HepG2 (cell line): Measurements from ENCODE around the gene ELF2. TPM values are rescaled to one million over a fixed set of nuclear protein-coding genes. Genes with fewer than 3 reads are reported as not detected.

ENCODE experiments used
- ATAC-seq: fragments of 200-7000 bp; cut with Tn5 transposase; 3 replicates; pipeline ENCODE4 v1.9.1; 2020; ENCODE audit warnings: mild to moderate bottlenecking, moderate library complexity
- BruUV-seq: library from RNA; stranded (reverse); fragments of 400-500 nt; replicated peaks from 2 replicates; lab custom pipeline; 2021; lab: Mats Ljungman, UMichigan
- CTCF ChIA-PET: fragments of 300-600 bp; formaldehyde crosslinking; extraction: SDS; loops from one replicate; lab custom pipeline; 2021; ENCODE audit warnings: low total read pairs, inconsistent platforms, low intra/inter-chr PET ratio; lab: Yijun Ruan, JAX
- POLR2A ChIA-PET: fragments of 350-600 bp; sonication (Branson Sonifier 250); formaldehyde crosslinking; loops from one replicate; lab custom pipeline; 2020; ENCODE audit warnings: antibody characterized with exemption, inconsistent platforms; lab: Yijun Ruan, JAX
- DNase-seq: peaks from one replicate; pipeline ENCODE4 v3.0.0-alpha.2; 2015; ENCODE audit warnings: low spot score
- FAIRE-seq: peaks from 3 replicates; lab custom pipeline; 2011; peaks lifted over from hg19 to GRCh38; lab: Jason Lieb, UNC
- H2AFZ ChIP-seq: one replicate; pipeline ENCODE4 v1.6.1; 2011; ENCODE audit warnings: low read length, inconsistent platforms
- H3K27ac ChIP-seq: fragments of 300-600 bp; 3 replicates; pipeline ENCODE4 v1.8.0; 2011; ENCODE audit warnings: mixed run types, mild to moderate bottlenecking, mixed read lengths, low read length, inconsistent platforms; ENCODE audit not compliant: insufficient read depth; ENCODE audit errors: extremely low read length
- H3K27me3 ChIP-seq, 2 experiments: fragments of 200-600 bp in 1 of 2; 2 replicates in 1 of 2; 3 replicates in 1 of 2; pipeline versions ENCODE4 v1.6.0 to v1.8.0; 2011; ENCODE audit warnings: low read length in 2 of 2, mild to moderate bottlenecking in 2 of 2, moderate library complexity in 2 of 2, inconsistent platforms in 1 of 2; ENCODE audit not compliant: insufficient read depth in 2 of 2, control insufficient read depth in 1 of 2
- H3K36me3 ChIP-seq, 2 experiments: fragments of 200-600 bp in 1 of 2; replicated peaks in 1 of 2; 2 replicates in 1 of 2; 3 replicates in 1 of 2; pipeline versions ENCODE4 v1.5.1 to v1.8.0; 2011; ENCODE audit warnings: low read length in 2 of 2, inconsistent platforms in 1 of 2; ENCODE audit not compliant: insufficient read depth in 2 of 2, control insufficient read depth in 1 of 2
- H3K4me1 ChIP-seq: 2 replicates; pipeline ENCODE4 v1.5.1; 2012; ENCODE audit warnings: low read length, inconsistent platforms; ENCODE audit not compliant: insufficient read depth
- H3K4me2 ChIP-seq: 2 replicates; pipeline ENCODE4 v1.6.0; 2011; ENCODE audit warnings: low read depth, low read length, inconsistent platforms
- H3K4me3 ChIP-seq, 3 experiments: fragments of 200-600 bp in 1 of 3; sonication (generic), shearing (Covaris generic) in 1 of 3; replicated peaks in 1 of 3; 2 replicates each; pipeline ENCODE4 v1.5.1; 2011 to 2016; ENCODE audit warnings: low read length in 3 of 3, inconsistent platforms in 2 of 3, low read depth in 2 of 3, mild to moderate bottlenecking in 2 of 3, control low read depth in 1 of 3, mixed read lengths in 1 of 3; ENCODE audit not compliant: insufficient read depth in 1 of 3
- H3K79me2 ChIP-seq: one replicate; pipeline ENCODE4 v1.6.1; 2011; ENCODE audit warnings: low read length, inconsistent platforms; ENCODE audit not compliant: insufficient read depth
- H3K9ac ChIP-seq: 2 replicates; pipeline ENCODE4 v1.6.0; 2011; ENCODE audit warnings: mild to moderate bottlenecking, low read depth, low read length, inconsistent platforms; ENCODE audit not compliant: insufficient read depth
- H3K9me3 ChIP-seq: 2 replicates; pipeline ENCODE4 v1.5.1; 2012; ENCODE audit warnings: mild to moderate bottlenecking, low read length
- H4K20me1 ChIP-seq: 2 replicates; pipeline ENCODE4 v1.6.0; 2011; ENCODE audit warnings: inconsistent platforms, mild to moderate bottlenecking, low read length, moderate library complexity; ENCODE audit not compliant: insufficient read depth
- SNAI1 ChIP-seq: sonication (generic); formaldehyde crosslinking; IDR thresholded peaks from 2 replicates; pipeline ENCODE4 v1.5.0; 2020; ENCODE audit warnings: mild to moderate bottlenecking, missing genetic modification reagents, borderline replicate concordance
- ZNF121 ChIP-seq: sonication (generic); formaldehyde crosslinking; IDR thresholded peaks from 2 replicates; pipeline ENCODE4 v1.5.0; 2020; ENCODE audit warnings: mild to moderate bottlenecking, missing genetic modification reagents
- ZNF24 ChIP-seq: fragments of 450-650 bp; IDR thresholded peaks from 2 replicates; pipeline ENCODE4 v1.6.1; 2017; ENCODE audit warnings: antibody characterized with exemption, mild to moderate bottlenecking
- WGBS: methylation state at CpG from one replicate; pipeline ENCODE4 v1.1.6; 2017; ENCODE audit warnings: low lambda C conversion rate; 5-methylcytosine and 5-hydroxymethylcytosine counted together
- in situ Hi-C: cut with HindIII; loops from 2 replicates; pipeline ENCODE4 v1.10.0; 2017; ENCODE audit warnings: low pct_unique_long_range_greater_than_20kb; ENCODE audit not compliant: extremely low pct_ligation_motif_present
- intact Hi-C: fragments of 100-400 bp; cut with micrococcal nuclease; formaldehyde crosslinking; loops from one replicate; pipeline ENCODE4 v1.10.0; 2022; ENCODE audit not compliant: unreplicated experiment
- polyA plus RNA-seq, 8 experiments: library from polyadenylated mRNA; depleted of rRNA in 3 of 8; stranded (reverse) in 7 of 8; unstranded in 1 of 8; fragments of >200 nt; fragmentation: Illumina TruSeq in 4 of 8; extraction: Trizol in 4 of 8; gene quantifications; 2 replicates each; pipeline versions ENCODE4 v1.2.1 to v1.2.3, GENCODE V29; 2011 to 2016; ENCODE audit warnings: low read depth in 4 of 8, missing spikeins in 1 of 8, mixed read lengths in 1 of 8; ENCODE audit not compliant: insufficient read depth in 1 of 8
- total RNA-seq, 5 experiments: library from RNA; depleted of rRNA; stranded (reverse); fragments of >200 nt; fragmentation: Illumina TruSeq; extraction: Trizol; gene quantifications; 2 replicates each; pipeline ENCODE4 v1.2.3, GENCODE V29; 2016; ENCODE audit warnings: low read depth in 1 of 5
- TF ChIP-seq, protein P1 (sequence below): sonication (generic); formaldehyde crosslinking; IDR thresholded peaks from 2 replicates; pipeline ENCODE4 v1.4.0; 2020; ENCODE audit warnings: missing genetic modification reagents; ENCODE audit errors: not compliant biosample characterization
- TF ChIP-seq, protein P2 (sequence below): IDR thresholded peaks from 2 replicates; pipeline ENCODE4 v1.6.1; 2016; ENCODE audit warnings: mild to moderate bottlenecking
- TF ChIP-seq, protein P3 (sequence below): sonication (generic); formaldehyde crosslinking; IDR thresholded peaks from 2 replicates; pipeline ENCODE4 v1.4.0; 2020; ENCODE audit warnings: missing genetic modification reagents
- TF ChIP-seq, protein P4 (sequence below): sonication (generic); formaldehyde crosslinking; IDR thresholded peaks from 2 replicates; pipeline ENCODE4 v1.4.0; 2020; ENCODE audit warnings: mild to moderate bottlenecking, missing genetic modification reagents

ELF2 gene
- total and polyA plus RNA-seq, 2 of the 13 experiments (the other 11 are each of a cell fraction or from before 2014, with no cell fraction given), result 28.6 to 35.4 TPM

DNA sequence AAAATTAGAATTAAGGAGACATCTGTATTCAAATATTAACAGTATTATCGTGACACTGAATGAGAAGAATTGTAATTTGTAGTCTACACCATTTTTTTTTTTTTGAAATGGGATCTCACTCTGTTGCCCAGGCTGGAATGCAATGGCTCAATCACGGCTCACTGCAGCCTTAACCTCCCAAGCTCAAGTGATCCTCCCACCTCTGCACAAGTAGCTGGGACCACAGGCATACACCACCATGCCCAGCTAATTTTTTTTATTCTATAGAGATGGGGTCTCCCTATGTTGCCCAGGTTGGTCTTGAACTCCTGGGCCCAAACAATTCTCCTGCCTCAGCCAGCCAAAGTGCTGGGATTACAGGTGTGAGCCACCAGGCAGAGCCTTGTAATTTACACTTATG lies 24.8 kb downstream of the ELF2 start:
- Histone ChIP-seq H3K4me3 (no peak overlapping the region), H4K20me1 (peaks cover 15% of the 10 kb centered on the region; the same call in 1 of the 2 replicates), H2AFZ (no peak overlapping the region)

DNA sequence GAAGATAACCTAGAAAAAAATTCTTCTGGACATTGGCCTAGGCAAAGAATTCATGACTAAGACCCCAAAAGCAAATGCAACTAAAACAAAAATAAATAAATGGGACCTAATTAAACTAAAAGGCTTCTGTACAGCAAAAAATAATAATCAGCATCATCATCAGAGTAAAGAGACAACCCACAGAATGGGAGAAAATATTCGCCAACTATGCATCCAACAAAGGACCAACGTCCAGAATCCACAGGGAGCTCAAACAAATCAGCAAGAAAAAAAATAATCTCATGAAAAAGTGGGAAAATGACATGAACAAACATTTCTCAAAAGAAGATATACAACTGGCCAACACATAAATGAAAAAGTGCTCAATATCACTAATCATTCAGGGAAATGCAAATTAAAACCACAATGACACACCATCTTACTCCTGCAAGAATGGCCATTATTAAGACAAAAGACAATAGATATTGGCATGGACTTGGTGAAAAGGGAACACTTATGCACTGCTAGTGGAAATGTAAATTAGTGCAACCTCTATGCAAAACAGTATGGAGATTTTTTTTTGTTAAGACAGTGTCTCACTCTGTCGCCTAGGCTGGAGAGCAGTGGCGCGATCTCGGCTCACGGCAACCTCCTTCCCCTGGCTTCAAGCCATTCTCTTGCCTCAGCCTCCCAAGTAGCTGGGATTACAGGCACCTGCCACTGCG lies 29.9 kb downstream of the ELF2 start:
- 94% methylated on average over 8 of the region's 8 CpGs for WGBS
- H3K9me3 ChIP-seq, result no peaks in the 10 kb centered on the region
- H3K27ac ChIP-seq, result no peak overlapping the region
- peaks cover 7% of the 10 kb centered on the region; the same call in 1 of the 2 replicates for H3K4me1 ChIP-seq
- ATAC-seq, result no peak
- H2AFZ ChIP-seq, result no peak overlapping the region
- DNase-seq, result no peak
- no TSS peak for BruUV-seq
- H3K9ac ChIP-seq, result no peak overlapping the region
- no peak overlapping the region for H3K4me2 ChIP-seq
- H3K4me3 ChIP-seq, result no peak overlapping the region
- intact Hi-C loops, result no loop called here
- H3K27me3 ChIP-seq, result no peaks in the 10 kb centered on the region
- in situ Hi-C loops, result no loop called here
- H3K36me3 ChIP-seq, result no peaks in the 10 kb centered on the region
- CTCF ChIA-PET, result no interaction called here
- POLR2A ChIA-PET, result no interaction called here
- H4K20me1 ChIP-seq, result peaks cover 16% of the 10 kb centered on the region; the same call in 1 of the 2 replicates
- no peak for FAIRE-seq
- peaks cover 53% of the 10 kb centered on the region for H3K79me2 ChIP-seq
- TF ChIP-seq, protein P1, sequence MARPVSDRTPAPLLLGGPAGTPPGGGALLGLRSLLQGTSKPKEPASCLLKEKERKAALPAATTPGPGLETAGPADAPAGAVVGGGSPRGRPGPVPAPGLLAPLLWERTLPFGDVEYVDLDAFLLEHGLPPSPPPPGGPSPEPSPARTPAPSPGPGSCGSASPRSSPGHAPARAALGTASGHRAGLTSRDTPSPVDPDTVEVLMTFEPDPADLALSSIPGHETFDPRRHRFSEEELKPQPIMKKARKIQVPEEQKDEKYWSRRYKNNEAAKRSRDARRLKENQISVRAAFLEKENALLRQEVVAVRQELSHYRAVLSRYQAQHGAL (CRISPR knock-in tag), result no peak
- TF ChIP-seq, protein P2, sequence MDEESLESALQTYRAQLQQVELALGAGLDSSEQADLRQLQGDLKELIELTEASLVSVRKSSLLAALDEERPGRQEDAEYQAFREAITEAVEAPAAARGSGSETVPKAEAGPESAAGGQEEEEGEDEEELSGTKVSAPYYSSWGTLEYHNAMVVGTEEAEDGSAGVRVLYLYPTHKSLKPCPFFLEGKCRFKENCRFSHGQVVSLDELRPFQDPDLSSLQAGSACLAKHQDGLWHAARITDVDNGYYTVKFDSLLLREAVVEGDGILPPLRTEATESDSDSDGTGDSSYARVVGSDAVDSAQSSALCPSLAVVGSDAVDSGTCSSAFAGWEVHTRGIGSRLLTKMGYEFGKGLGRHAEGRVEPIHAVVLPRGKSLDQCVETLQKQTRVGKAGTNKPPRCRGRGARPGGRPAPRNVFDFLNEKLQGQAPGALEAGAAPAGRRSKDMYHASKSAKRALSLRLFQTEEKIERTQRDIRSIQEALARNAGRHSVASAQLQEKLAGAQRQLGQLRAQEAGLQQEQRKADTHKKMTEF, result no peak
- no peak for TF ChIP-seq ZNF24
- no peak for TF ChIP-seq SNAI1 (CRISPR knock-in tag)
- TF ChIP-seq, protein P3, sequence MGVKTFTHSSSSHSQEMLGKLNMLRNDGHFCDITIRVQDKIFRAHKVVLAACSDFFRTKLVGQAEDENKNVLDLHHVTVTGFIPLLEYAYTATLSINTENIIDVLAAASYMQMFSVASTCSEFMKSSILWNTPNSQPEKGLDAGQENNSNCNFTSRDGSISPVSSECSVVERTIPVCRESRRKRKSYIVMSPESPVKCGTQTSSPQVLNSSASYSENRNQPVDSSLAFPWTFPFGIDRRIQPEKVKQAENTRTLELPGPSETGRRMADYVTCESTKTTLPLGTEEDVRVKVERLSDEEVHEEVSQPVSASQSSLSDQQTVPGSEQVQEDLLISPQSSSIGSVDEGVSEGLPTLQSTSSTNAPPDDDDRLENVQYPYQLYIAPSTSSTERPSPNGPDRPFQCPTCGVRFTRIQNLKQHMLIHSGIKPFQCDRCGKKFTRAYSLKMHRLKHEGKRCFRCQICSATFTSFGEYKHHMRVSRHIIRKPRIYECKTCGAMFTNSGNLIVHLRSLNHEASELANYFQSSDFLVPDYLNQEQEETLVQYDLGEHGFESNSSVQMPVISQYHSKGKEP, result no peak

More for the DNA sequence above, 24.8 kb downstream of the ELF2 start:
- ChIA-PET CTCF (no interaction called here), POLR2A (interaction anchor here (1.2 kb wide), 1 partner anchor 149 kb away, joined by 3 read pairs; the partner anchor contains the start of gene NAA15)
- FAIRE-seq (no peak), ATAC-seq (no peak), DNase-seq (no peak)
- no peak overlapping the region for H3K27ac ChIP-seq
- peaks cover 29% of the 10 kb centered on the region for H3K4me1 ChIP-seq
- WGBS, result 98% methylated on average over 2 of the region's 2 CpGs
- BruUV-seq, result no TSS peak
- H3K27me3 ChIP-seq, result no peaks in the 10 kb centered on the region
- H3K36me3 ChIP-seq, result no peaks in the 10 kb centered on the region
- H3K79me2 ChIP-seq, result peaks cover 32% of the 10 kb centered on the region
- in situ Hi-C loops, result no loop called here
- TF ChIP-seq, protein P4, sequence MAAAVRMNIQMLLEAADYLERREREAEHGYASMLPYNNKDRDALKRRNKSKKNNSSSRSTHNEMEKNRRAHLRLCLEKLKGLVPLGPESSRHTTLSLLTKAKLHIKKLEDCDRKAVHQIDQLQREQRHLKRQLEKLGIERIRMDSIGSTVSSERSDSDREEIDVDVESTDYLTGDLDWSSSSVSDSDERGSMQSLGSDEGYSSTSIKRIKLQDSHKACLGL, result no peak
- TF ChIP-seq ZNF121 (CRISPR knock-in tag), result peak; percentile 82
- H3K9me3 ChIP-seq, result no peaks in the 10 kb centered on the region
- intact Hi-C loops, result no loop called here
- no peak overlapping the region for H3K9ac ChIP-seq
- no peak overlapping the region for H3K4me2 ChIP-seq
